GM18498 (cell line): ENCODE data around the gene DOP1B.
"Not testable (repeated sequence)": the region's sequence is repeated elsewhere in the genome, so short reads cannot be mapped to it uniquely, and the experiment has no call there.

Experiments
- ATAC-seq: cut with Tn5 transposase; IDR thresholded peaks from one replicate; pipeline ENCODE4 v1.9.1; 2021; ENCODE audit warnings: mild to moderate bottlenecking, moderate library complexity; ENCODE audit not compliant: unreplicated experiment

The DOP1B gene

GRCh38 chr21:36171336-36171735, 14.7 kb downstream of the DOP1B start:
- ATAC-seq, result no peak

- no peak for ATAC-seq
Measured at GRCh38 chr21:36171741-36172331, 15.2 kb downstream of the DOP1B start.

- no peak for ATAC-seq
Measured at GRCh38 chr21:36174780-36175179, 18.2 kb downstream of the DOP1B start.

GRCh38 chr21:36175771-36176565, 19.3 kb downstream of the DOP1B start:
- no peak for ATAC-seq

GRCh38 chr21:36178349-36178748, 21.7 kb downstream of the DOP1B start:
- ATAC-seq, result no peak

GRCh38 chr21:36179145-36179544, 22.5 kb downstream of the DOP1B start:
- ATAC-seq, result no peak

- ATAC-seq, result no peak
Measured at GRCh38 chr21:36180963-36181362, 24.3 kb downstream of the DOP1B start.

- ATAC-seq, result no peak
Measured at GRCh38 chr21:36183144-36183795, 26.6 kb downstream of the DOP1B start.

- ATAC-seq, result no peak
Measured at GRCh38 chr21:36184545-36184944, 27.9 kb downstream of the DOP1B start.

GRCh38 chr21:36185523-36185922, 28.9 kb downstream of the DOP1B start:
- ATAC-seq, result no peak

GRCh38 chr21:36186081-36186480, 29.5 kb downstream of the DOP1B start:
- ATAC-seq, result no peak

GRCh38 chr21:36186506-36187399, 30.1 kb downstream of the DOP1B start:
- ATAC-seq, result no peak

GRCh38 chr21:36188081-36188681, 31.6 kb downstream of the DOP1B start:
- ATAC-seq, result no peak

- ATAC-seq, result no peak
Measured at GRCh38 chr21:36188937-36189336, 32.3 kb downstream of the DOP1B start.

- ATAC-seq, result no peak
Measured at GRCh38 chr21:36190736-36191135, 34.1 kb downstream of the DOP1B start.

GRCh38 chr21:36193200-36193599, 36.6 kb downstream of the DOP1B start:
- no peak for ATAC-seq

- ATAC-seq, result no peak
Measured at GRCh38 chr21:36194024-36194423, 37.4 kb downstream of the DOP1B start.

GRCh38 chr21:36195613-36196012, 39.0 kb downstream of the DOP1B start:
- no peak for ATAC-seq

GRCh38 chr21:36199021-36199420, 42.4 kb downstream of the DOP1B start:
- ATAC-seq, result no peak

GRCh38 chr21:36199575-36199974, 43.0 kb downstream of the DOP1B start:
- ATAC-seq, result not testable (repeated sequence)
